Measurements from ENCODE around the gene WDR86.

The WDR86 gene

GRCh38 chr7:151406051-151406875 lies 3.6 kb downstream of the WDR86 start:
- no peaks in the 10 kb centered on the region for H3K9me3 ChIP-seq (ENCODE audit: insufficient read depth, low read depth, low read length)
- H3K4me1 ChIP-seq (ENCODE audit: insufficient read depth, low read length, poor library complexity, severe bottlenecking), result no peaks in the 10 kb centered on the region
- H3K9ac ChIP-seq (ENCODE audit: low read depth, low read length, poor library complexity, severe bottlenecking), result no peak overlapping the region
- H3K4me3 ChIP-seq (ENCODE audit: low read length, poor library complexity, severe bottlenecking), result no peak overlapping the region
- no peaks in the 10 kb centered on the region for H3K9me2 ChIP-seq (replicated peaks; ENCODE audit: low read depth, low read length)
- no peaks in the 10 kb centered on the region for H3K36me3 ChIP-seq (ENCODE audit: insufficient read depth, low read length)
- no peaks in the 10 kb centered on the region for H3K27me3 ChIP-seq (ENCODE audit: insufficient read depth, low read length, poor library complexity, severe bottlenecking)
- no peak overlapping the region for H2AFZ ChIP-seq (ENCODE audit: low read length)
- no peaks in the 10 kb centered on the region for H4K20me1 ChIP-seq (ENCODE audit: insufficient read depth, low read length, poor library complexity, severe bottlenecking)
- no peaks in the 10 kb centered on the region for H3F3A ChIP-seq (ENCODE audit: low read depth)
- TF ChIP-seq EZH2phosphoT487 (IDR thresholded peaks at IDR 0.05; ENCODE audit: borderline replicate concordance) (no peak), CTCF (conservative IDR thresholded peaks at IDR 0.05; ENCODE audit: low read length) (no peak)
- H3K79me2 ChIP-seq (ENCODE audit: insufficient read depth, low read length), result no peaks in the 10 kb centered on the region
- no peak overlapping the region for H3K4me2 ChIP-seq (ENCODE audit: low read depth, low read length, poor library complexity, severe bottlenecking)

GRCh38 chr7:151405588-151405987 lies 4.2 kb downstream of the WDR86 start:
- H4K20me1 ChIP-seq (ENCODE audit: insufficient read depth, low read length, poor library complexity, severe bottlenecking), result no peaks in the 10 kb centered on the region
- no peaks in the 10 kb centered on the region for H3K27me3 ChIP-seq (ENCODE audit: insufficient read depth, low read length, poor library complexity, severe bottlenecking)
- H3K79me2 ChIP-seq (ENCODE audit: insufficient read depth, low read length), result no peaks in the 10 kb centered on the region
- no peaks in the 10 kb centered on the region for H3K9me3 ChIP-seq (ENCODE audit: insufficient read depth, low read depth, low read length)
- no peaks in the 10 kb centered on the region for H3K9me2 ChIP-seq (replicated peaks; ENCODE audit: low read depth, low read length)
- H3K36me3 ChIP-seq (ENCODE audit: insufficient read depth, low read length), result no peaks in the 10 kb centered on the region
- no peak overlapping the region for H2AFZ ChIP-seq (ENCODE audit: low read length)
- H3K9ac ChIP-seq (ENCODE audit: low read depth, low read length, poor library complexity, severe bottlenecking), result no peak overlapping the region
- no peaks in the 10 kb centered on the region for H3K4me1 ChIP-seq (ENCODE audit: insufficient read depth, low read length, poor library complexity, severe bottlenecking)
- no peak for TF ChIP-seq CTCF (conservative IDR thresholded peaks at IDR 0.05; ENCODE audit: low read length)
- no peak for TF ChIP-seq EZH2phosphoT487 (IDR thresholded peaks at IDR 0.05; ENCODE audit: borderline replicate concordance)
- no peak overlapping the region for H3K4me2 ChIP-seq (ENCODE audit: low read depth, low read length, poor library complexity, severe bottlenecking)
- no peaks in the 10 kb centered on the region for H3F3A ChIP-seq (ENCODE audit: low read depth)
- no peak overlapping the region for H3K4me3 ChIP-seq (ENCODE audit: low read length, poor library complexity, severe bottlenecking)

GRCh38 chr7:151405056-151405455 lies 4.8 kb downstream of the WDR86 start:
- Histone ChIP-seq H3K4me3 (ENCODE audit: low read length, poor library complexity, severe bottlenecking) (no peak overlapping the region), H3K4me1 (ENCODE audit: insufficient read depth, low read length, poor library complexity, severe bottlenecking) (no peaks in the 10 kb centered on the region), H3K9me2 (replicated peaks; ENCODE audit: low read depth, low read length) (no peaks in the 10 kb centered on the region), H3K9me3 (ENCODE audit: insufficient read depth, low read depth, low read length) (no peaks in the 10 kb centered on the region), H3K79me2 (ENCODE audit: insufficient read depth, low read length) (no peaks in the 10 kb centered on the region), H4K20me1 (ENCODE audit: insufficient read depth, low read length, poor library complexity, severe bottlenecking) (no peaks in the 10 kb centered on the region), H3K9ac (ENCODE audit: low read depth, low read length, poor library complexity, severe bottlenecking) (no peak overlapping the region), H3F3A (ENCODE audit: low read depth) (no peaks in the 10 kb centered on the region), H2AFZ (ENCODE audit: low read length) (no peak overlapping the region), H3K4me2 (ENCODE audit: low read depth, low read length, poor library complexity, severe bottlenecking) (no peak overlapping the region), H3K27me3 (ENCODE audit: insufficient read depth, low read length, poor library complexity, severe bottlenecking) (no peaks in the 10 kb centered on the region), H3K36me3 (ENCODE audit: insufficient read depth, low read length) (no peaks in the 10 kb centered on the region)
- TF ChIP-seq CTCF (conservative IDR thresholded peaks at IDR 0.05; ENCODE audit: low read length), result no peak
- TF ChIP-seq EZH2phosphoT487 (IDR thresholded peaks at IDR 0.05; ENCODE audit: borderline replicate concordance), result no peak
